HepG2 (cell line): ENCODE measurements around the gene CD9. TPM values are rescaled to one million over a fixed set of nuclear protein-coding genes. Genes with fewer than 3 reads are reported as not detected.

Source experiments
- ATAC-seq: fragments of 200-7000 bp; cut with Tn5 transposase; 3 replicates; pipeline ENCODE4 v1.9.1; 2020; ENCODE audit warnings: mild to moderate bottlenecking, moderate library complexity
- BruUV-seq: library from RNA; stranded (reverse); fragments of 400-500 nt; replicated peaks from 2 replicates; lab custom pipeline; 2021; lab: Mats Ljungman, UMichigan
- CTCF ChIA-PET: fragments of 300-600 bp; formaldehyde crosslinking; extraction: SDS; loops from one replicate; lab custom pipeline; 2021; ENCODE audit warnings: low total read pairs, inconsistent platforms, low intra/inter-chr PET ratio; lab: Yijun Ruan, JAX
- POLR2A ChIA-PET: fragments of 350-600 bp; sonication (Branson Sonifier 250); formaldehyde crosslinking; loops from one replicate; lab custom pipeline; 2020; ENCODE audit warnings: antibody characterized with exemption, inconsistent platforms; lab: Yijun Ruan, JAX
- DNase-seq: peaks from one replicate; pipeline ENCODE4 v3.0.0-alpha.2; 2015; ENCODE audit warnings: low spot score
- FAIRE-seq: peaks from 3 replicates; lab custom pipeline; 2011; peaks lifted over from hg19 to GRCh38; lab: Jason Lieb, UNC
- H2AFZ ChIP-seq: one replicate; pipeline ENCODE4 v1.6.1; 2011; ENCODE audit warnings: low read length, inconsistent platforms
- H3K27ac ChIP-seq: fragments of 300-600 bp; 3 replicates; pipeline ENCODE4 v1.8.0; 2011; ENCODE audit warnings: mixed run types, mild to moderate bottlenecking, mixed read lengths, low read length, inconsistent platforms; ENCODE audit not compliant: insufficient read depth; ENCODE audit errors: extremely low read length
- H3K27me3 ChIP-seq, 2 experiments: fragments of 200-600 bp in 1 of 2; 2 replicates in 1 of 2; 3 replicates in 1 of 2; pipeline versions ENCODE4 v1.6.0 to v1.8.0; 2011; ENCODE audit warnings: low read length in 2 of 2, mild to moderate bottlenecking in 2 of 2, moderate library complexity in 2 of 2, inconsistent platforms in 1 of 2; ENCODE audit not compliant: insufficient read depth in 2 of 2, control insufficient read depth in 1 of 2
- H3K36me3 ChIP-seq, 2 experiments: fragments of 200-600 bp in 1 of 2; replicated peaks in 1 of 2; 2 replicates in 1 of 2; 3 replicates in 1 of 2; pipeline versions ENCODE4 v1.5.1 to v1.8.0; 2011; ENCODE audit warnings: low read length in 2 of 2, inconsistent platforms in 1 of 2; ENCODE audit not compliant: insufficient read depth in 2 of 2, control insufficient read depth in 1 of 2
- H3K4me1 ChIP-seq: 2 replicates; pipeline ENCODE4 v1.5.1; 2012; ENCODE audit warnings: low read length, inconsistent platforms; ENCODE audit not compliant: insufficient read depth
- H3K4me2 ChIP-seq: 2 replicates; pipeline ENCODE4 v1.6.0; 2011; ENCODE audit warnings: low read depth, low read length, inconsistent platforms
- H3K4me3 ChIP-seq, 3 experiments: fragments of 200-600 bp in 1 of 3; sonication (generic), shearing (Covaris generic) in 1 of 3; replicated peaks in 1 of 3; 2 replicates each; pipeline ENCODE4 v1.5.1; 2011 to 2016; ENCODE audit warnings: low read length in 3 of 3, inconsistent platforms in 2 of 3, low read depth in 2 of 3, mild to moderate bottlenecking in 2 of 3, control low read depth in 1 of 3, mixed read lengths in 1 of 3; ENCODE audit not compliant: insufficient read depth in 1 of 3
- H3K79me2 ChIP-seq: one replicate; pipeline ENCODE4 v1.6.1; 2011; ENCODE audit warnings: low read length, inconsistent platforms; ENCODE audit not compliant: insufficient read depth
- H3K9ac ChIP-seq: 2 replicates; pipeline ENCODE4 v1.6.0; 2011; ENCODE audit warnings: mild to moderate bottlenecking, low read depth, low read length, inconsistent platforms; ENCODE audit not compliant: insufficient read depth
- H3K9me3 ChIP-seq: 2 replicates; pipeline ENCODE4 v1.5.1; 2012; ENCODE audit warnings: mild to moderate bottlenecking, low read length
- H4K20me1 ChIP-seq: 2 replicates; pipeline ENCODE4 v1.6.0; 2011; ENCODE audit warnings: inconsistent platforms, mild to moderate bottlenecking, low read length, moderate library complexity; ENCODE audit not compliant: insufficient read depth
- ARNT ChIP-seq: fragments of 450-650 bp; IDR thresholded peaks from 2 replicates; pipeline ENCODE4 v1.6.1; 2017
- ATAD3A ChIP-seq: sonication (generic); formaldehyde crosslinking; IDR thresholded peaks from 2 replicates; pipeline ENCODE4 v1.4.0; 2020; ENCODE audit warnings: missing genetic modification reagents
- ERF ChIP-seq: IDR thresholded peaks from 2 replicates; pipeline ENCODE4 v1.6.1; 2018; ENCODE audit warnings: missing biosample characterization, missing genetic modification reagents
- FOXO1 ChIP-seq: sonication (generic); formaldehyde crosslinking; IDR thresholded peaks from 2 replicates; pipeline ENCODE4 v1.4.0; 2020; ENCODE audit warnings: missing genetic modification reagents
- KLF6 ChIP-seq: IDR thresholded peaks from 2 replicates; pipeline ENCODE4 v1.8.0; 2016; ENCODE audit warnings: missing biosample characterization, missing genetic modification reagents
- MAFK ChIP-seq, 2 experiments: IDR thresholded peaks in 1 of 2; conservative IDR thresholded peaks in 1 of 2; 2 replicates each; pipeline ENCODE4 v1.6.1; 2011; ENCODE audit warnings: improper control_type of control experiment in 2 of 2, low read length in 2 of 2
- MED8 ChIP-seq: sonication (generic); formaldehyde crosslinking; IDR thresholded peaks from 2 replicates; pipeline ENCODE4 v1.8.1; 2023; ENCODE audit warnings: mild to moderate bottlenecking, missing genetic modification reagents; ENCODE audit not compliant: insufficient replicate concordance
- RFX5 ChIP-seq: IDR thresholded peaks from 2 replicates; pipeline ENCODE4 v1.6.1; 2011; ENCODE audit warnings: low read depth, low read length, improper control_type of control experiment
- SMARCC2 ChIP-seq: fragments of 450-650 bp; IDR thresholded peaks from 2 replicates; pipeline ENCODE4 v1.6.1; 2017; ENCODE audit warnings: antibody characterized with exemption, mild to moderate bottlenecking
- ZFP1 ChIP-seq: IDR thresholded peaks from 2 replicates; pipeline ENCODE4 v1.6.1; 2016
- ZFP37 ChIP-seq: sonication (generic); formaldehyde crosslinking; IDR thresholded peaks from 2 replicates; pipeline ENCODE4 v1.4.0; 2020; ENCODE audit warnings: missing genetic modification reagents, borderline replicate concordance
- ZNF232 ChIP-seq: sonication (generic); formaldehyde crosslinking; IDR thresholded peaks from 2 replicates; pipeline ENCODE4 v1.4.0; 2020; ENCODE audit warnings: missing genetic modification reagents, borderline replicate concordance
- ZNF441 ChIP-seq: sonication (generic); formaldehyde crosslinking; IDR thresholded peaks from 2 replicates; pipeline ENCODE4 v1.7.0; 2021; ENCODE audit warnings: missing genetic modification reagents, borderline replicate concordance
- ZSCAN22 ChIP-seq: sonication (generic); formaldehyde crosslinking; IDR thresholded peaks from 2 replicates; pipeline ENCODE4 v1.4.0; 2020; ENCODE audit warnings: mild to moderate bottlenecking, missing genetic modification reagents
- WGBS: methylation state at CpG from one replicate; pipeline ENCODE4 v1.1.6; 2017; ENCODE audit warnings: low lambda C conversion rate; 5-methylcytosine and 5-hydroxymethylcytosine counted together
- in situ Hi-C: cut with HindIII; loops from 2 replicates; pipeline ENCODE4 v1.10.0; 2017; ENCODE audit warnings: low pct_unique_long_range_greater_than_20kb; ENCODE audit not compliant: extremely low pct_ligation_motif_present
- intact Hi-C: fragments of 100-400 bp; cut with micrococcal nuclease; formaldehyde crosslinking; loops from one replicate; pipeline ENCODE4 v1.10.0; 2022; ENCODE audit not compliant: unreplicated experiment
- polyA plus RNA-seq, 8 experiments: library from polyadenylated mRNA; depleted of rRNA in 3 of 8; stranded (reverse) in 7 of 8; unstranded in 1 of 8; fragments of >200 nt; fragmentation: Illumina TruSeq in 4 of 8; extraction: Trizol in 4 of 8; gene quantifications; 2 replicates each; pipeline versions ENCODE4 v1.2.1 to v1.2.3, GENCODE V29; 2011 to 2016; ENCODE audit warnings: low read depth in 4 of 8, missing spikeins in 1 of 8, mixed read lengths in 1 of 8; ENCODE audit not compliant: insufficient read depth in 1 of 8
- total RNA-seq, 5 experiments: library from RNA; depleted of rRNA; stranded (reverse); fragments of >200 nt; fragmentation: Illumina TruSeq; extraction: Trizol; gene quantifications; 2 replicates each; pipeline ENCODE4 v1.2.3, GENCODE V29; 2016; ENCODE audit warnings: low read depth in 1 of 5
- TF ChIP-seq, protein P1 (sequence below): sonication (generic); formaldehyde crosslinking; IDR thresholded peaks from 2 replicates; pipeline ENCODE4 v1.8.0; 2022; ENCODE audit warnings: mild to moderate bottlenecking, missing genetic modification reagents
- TF ChIP-seq, protein P2 (sequence below): sonication (generic); formaldehyde crosslinking; IDR thresholded peaks from 2 replicates; pipeline ENCODE4 v1.9.0; 2021; ENCODE audit warnings: missing genetic modification reagents, borderline replicate concordance
- TF ChIP-seq, protein P3 (sequence below): sonication (generic); formaldehyde crosslinking; IDR thresholded peaks from 2 replicates; pipeline ENCODE4 v1.4.0; 2020; ENCODE audit warnings: missing genetic modification reagents, mild to moderate bottlenecking, borderline replicate concordance

The CD9 gene
- total and polyA plus RNA-seq, 2 of the 13 experiments (the other 11 are each of a cell fraction or from before 2014, with no cell fraction given), result 5.8 to 38.3 TPM

DNA sequence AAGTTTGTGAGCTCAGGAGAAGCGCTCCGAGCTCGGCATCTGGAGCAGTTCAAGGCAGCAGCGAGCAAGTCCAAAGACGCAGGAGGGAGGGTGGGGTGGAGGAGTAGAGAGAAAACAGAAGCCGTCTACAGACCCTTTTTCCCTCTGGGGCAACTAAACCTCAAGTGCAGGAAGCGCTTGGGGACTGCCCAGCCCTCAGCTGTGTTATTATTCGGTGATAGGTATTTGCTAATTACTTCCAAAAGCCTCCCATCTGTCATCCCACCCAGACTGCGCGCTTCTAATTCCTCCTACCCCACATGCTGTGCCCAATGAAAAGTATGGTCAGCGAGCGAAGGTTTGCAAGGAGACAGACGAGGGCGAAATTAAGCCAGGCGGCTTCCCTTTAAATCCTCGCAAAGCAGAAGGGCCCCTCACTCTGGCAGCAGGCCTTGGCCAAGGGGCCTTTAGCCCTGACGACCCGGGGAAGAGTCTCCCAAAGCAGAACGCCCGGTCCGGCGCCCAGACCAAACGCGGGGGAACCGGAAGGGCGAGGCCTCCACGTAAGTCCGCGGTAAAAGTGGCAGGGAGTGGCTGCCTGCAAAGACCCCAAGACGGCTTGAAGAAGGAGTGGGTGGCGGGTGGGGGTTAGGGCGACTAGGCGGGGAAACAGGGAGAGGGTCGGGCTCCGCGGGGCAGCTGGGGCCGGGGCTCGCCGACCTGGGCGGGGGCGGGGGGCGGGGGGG is 507 bp upstream of the CD9 start:
- intact Hi-C loops, result no loop called here
- Histone ChIP-seq H3K4me1 (peaks cover 74% of the 10 kb centered on the region), H3K9ac (no peak overlapping the region), H2AFZ (no peak overlapping the region), H3K27ac (no peak overlapping the region), H3K27me3 (peaks cover 9 to 48% of the 10 kb centered on the region in 2 experiments), H3K9me3 (no peaks in the 10 kb centered on the region), H3K36me3 (no peaks in the 10 kb centered on the region)
- in situ Hi-C loops, result loop anchor here (5.0 kb wide), 2 partner anchors 33 to 78 kb away; no protein-coding TSS in a partner anchor
- CTCF ChIA-PET, result no interaction called here
- DNase-seq (no peak), ATAC-seq (no peak)
- WGBS, result 61% methylated on average over 34 of the region's 42 CpGs
- TF ChIP-seq ZNF441 (CRISPR knock-in tag) (no peak), ZFP1 (CRISPR knock-in tag) (no peak), MAFK (conservative IDR thresholded peaks at IDR 0.05 in 1 of 2, IDR thresholded peaks at IDR 0.05 in 1 of 2; ENCODE audit: low read length in 2 of 2) (no peak), RFX5 (no peak), KLF6 (CRISPR knock-in tag) (no peak), MED8 (CRISPR knock-in tag) (no peak), ZFP37 (CRISPR knock-in tag) (no peak), ZSCAN22 (CRISPR knock-in tag) (no peak), ARNT (no peak), ATAD3A (no peak), ERF (CRISPR knock-in tag) (no peak), ZNF232 (no peak), SMARCC2 (no peak), FOXO1 (no peak)
- TF ChIP-seq, protein P1, sequence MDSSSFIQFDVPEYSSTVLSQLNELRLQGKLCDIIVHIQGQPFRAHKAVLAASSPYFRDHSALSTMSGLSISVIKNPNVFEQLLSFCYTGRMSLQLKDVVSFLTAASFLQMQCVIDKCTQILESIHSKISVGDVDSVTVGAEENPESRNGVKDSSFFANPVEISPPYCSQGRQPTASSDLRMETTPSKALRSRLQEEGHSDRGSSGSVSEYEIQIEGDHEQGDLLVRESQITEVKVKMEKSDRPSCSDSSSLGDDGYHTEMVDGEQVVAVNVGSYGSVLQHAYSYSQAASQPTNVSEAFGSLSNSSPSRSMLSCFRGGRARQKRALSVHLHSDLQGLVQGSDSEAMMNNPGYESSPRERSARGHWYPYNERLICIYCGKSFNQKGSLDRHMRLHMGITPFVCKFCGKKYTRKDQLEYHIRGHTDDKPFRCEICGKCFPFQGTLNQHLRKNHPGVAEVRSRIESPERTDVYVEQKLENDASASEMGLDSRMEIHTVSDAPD (CRISPR knock-in tag), result no peak
- TF ChIP-seq, protein P2, sequence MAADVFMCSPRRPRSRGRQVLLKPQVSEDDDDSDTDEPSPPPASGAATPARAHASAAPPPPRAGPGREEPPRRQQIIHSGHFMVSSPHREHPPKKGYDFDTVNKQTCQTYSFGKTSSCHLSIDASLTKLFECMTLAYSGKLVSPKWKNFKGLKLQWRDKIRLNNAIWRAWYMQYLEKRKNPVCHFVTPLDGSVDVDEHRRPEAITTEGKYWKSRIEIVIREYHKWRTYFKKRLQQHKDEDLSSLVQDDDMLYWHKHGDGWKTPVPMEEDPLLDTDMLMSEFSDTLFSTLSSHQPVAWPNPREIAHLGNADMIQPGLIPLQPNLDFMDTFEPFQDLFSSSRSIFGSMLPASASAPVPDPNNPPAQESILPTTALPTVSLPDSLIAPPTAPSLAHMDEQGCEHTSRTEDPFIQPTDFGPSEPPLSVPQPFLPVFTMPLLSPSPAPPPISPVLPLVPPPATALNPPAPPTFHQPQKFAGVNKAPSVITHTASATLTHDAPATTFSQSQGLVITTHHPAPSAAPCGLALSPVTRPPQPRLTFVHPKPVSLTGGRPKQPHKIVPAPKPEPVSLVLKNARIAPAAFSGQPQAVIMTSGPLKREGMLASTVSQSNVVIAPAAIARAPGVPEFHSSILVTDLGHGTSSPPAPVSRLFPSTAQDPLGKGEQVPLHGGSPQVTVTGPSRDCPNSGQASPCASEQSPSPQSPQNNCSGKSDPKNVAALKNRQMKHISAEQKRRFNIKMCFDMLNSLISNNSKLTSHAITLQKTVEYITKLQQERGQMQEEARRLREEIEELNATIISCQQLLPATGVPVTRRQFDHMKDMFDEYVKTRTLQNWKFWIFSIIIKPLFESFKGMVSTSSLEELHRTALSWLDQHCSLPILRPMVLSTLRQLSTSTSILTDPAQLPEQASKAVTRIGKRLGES (CRISPR knock-in tag), result no peak
- TF ChIP-seq, protein P3, sequence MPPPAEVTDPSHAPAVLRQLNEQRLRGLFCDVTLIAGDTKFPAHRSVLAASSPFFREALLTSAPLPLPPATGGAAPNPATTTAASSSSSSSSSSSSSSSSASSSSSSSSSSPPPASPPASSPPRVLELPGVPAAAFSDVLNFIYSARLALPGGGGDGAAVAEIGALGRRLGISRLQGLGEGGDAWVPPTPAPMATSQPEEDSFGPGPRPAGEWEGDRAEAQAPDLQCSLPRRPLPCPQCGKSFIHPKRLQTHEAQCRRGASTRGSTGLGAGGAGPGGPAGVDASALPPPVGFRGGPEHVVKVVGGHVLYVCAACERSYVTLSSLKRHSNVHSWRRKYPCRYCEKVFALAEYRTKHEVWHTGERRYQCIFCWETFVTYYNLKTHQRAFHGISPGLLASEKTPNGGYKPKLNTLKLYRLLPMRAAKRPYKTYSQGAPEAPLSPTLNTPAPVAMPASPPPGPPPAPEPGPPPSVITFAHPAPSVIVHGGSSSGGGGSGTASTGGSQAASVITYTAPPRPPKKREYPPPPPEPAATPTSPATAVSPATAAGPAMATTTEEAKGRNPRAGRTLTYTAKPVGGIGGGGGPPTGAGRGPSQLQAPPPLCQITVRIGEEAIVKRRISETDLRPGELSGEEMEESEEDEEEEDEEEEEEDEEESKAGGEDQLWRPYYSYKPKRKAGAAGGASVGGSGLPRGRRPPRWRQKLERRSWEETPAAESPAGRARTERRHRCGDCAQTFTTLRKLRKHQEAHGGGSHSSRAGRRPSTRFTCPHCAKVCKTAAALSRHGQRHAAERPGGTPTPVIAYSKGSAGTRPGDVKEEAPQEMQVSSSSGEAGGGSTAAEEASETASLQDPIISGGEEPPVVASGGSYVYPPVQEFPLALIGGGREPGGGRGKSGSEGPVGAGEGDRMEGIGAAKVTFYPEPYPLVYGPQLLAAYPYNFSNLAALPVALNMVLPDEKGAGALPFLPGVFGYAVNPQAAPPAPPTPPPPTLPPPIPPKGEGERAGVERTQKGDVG (CRISPR knock-in tag), result no peak
- TF ChIP-seq, all 625 proteins: peak for 0
- POLR2A ChIA-PET, result interaction anchor here (1.6 to 3.2 kb wide), 2 partner anchors 29 to 79 kb away, joined by 4 to 14 read pairs; no protein-coding TSS in a partner anchor
- Histone ChIP-seq H3K4me2 (peak overlapping the region; percentile 12; the same call in 1 of the 2 replicates), H3K79me2 (no peaks in the 10 kb centered on the region), H4K20me1 (no peaks in the 10 kb centered on the region), H3K4me3 (no peak overlapping the region)
- FAIRE-seq, result no peak
- no TSS peak for BruUV-seq
